Muscle of arm (tissue), 12 donors: ENCODE data around the gene ADORA2A. TPM values are rescaled to one million over a fixed set of nuclear protein-coding genes. Genes with fewer than 3 reads are reported as not detected.

Experiments
- DNase-seq: peaks from one replicate; pipeline ENCODE4 v3.0.0-alpha.2; 2013
- polyA plus RNA-seq, 12 donors: library from polyadenylated mRNA; unstranded; fragments of 120-200 nt; gene quantifications; one replicate each; pipeline ENCODE4 v1.2.1, GENCODE V29; 2013; ENCODE audit not compliant: insufficient read length in 12 of 12

ADORA2A gene
- polyA plus RNA-seq, 12 donors: 5.9 to 28.9 (median 9.9) TPM; not detected in 1

GRCh38 chr22:24417901-24418641 is 9.3 kb upstream of the ADORA2A start:
- DNase-seq: no peak

GRCh38 chr22:24418786-24419474 is 8.5 kb upstream of the ADORA2A start:
- no peak for DNase-seq

- no peak for DNase-seq
Measured at GRCh38 chr22:24419475-24419850, 7.9 kb upstream of the ADORA2A start.

- no peak for DNase-seq
Measured at GRCh38 chr22:24420072-24420976, 7.1 kb upstream of the ADORA2A start.

- DNase-seq: no peak
Measured at GRCh38 chr22:24420977-24421343, 6.4 kb upstream of the ADORA2A start.

- no peak for DNase-seq
Measured at GRCh38 chr22:24421428-24421931, 5.9 kb upstream of the ADORA2A start.

- DNase-seq: no peak
Measured at GRCh38 chr22:24422102-24422665, 5.2 kb upstream of the ADORA2A start.

- DNase-seq: no peak
Measured at GRCh38 chr22:24423519-24424000, 3.8 kb upstream of the ADORA2A start.

- no peak for DNase-seq
Measured at GRCh38 chr22:24424001-24424900, 3.1 kb upstream of the ADORA2A start.

GRCh38 chr22:24424901-24425775 is 2.3 kb upstream of the ADORA2A start:
- no peak for DNase-seq

- DNase-seq: no peak
Measured at GRCh38 chr22:24426436-24426835, 963 bp upstream of the ADORA2A start.

GRCh38 chr22:24426851-24427499 is 424 bp upstream of the ADORA2A start:
- DNase-seq: no peak

GRCh38 chr22:24428751-24429410 is 1.5 kb downstream of the ADORA2A start:
- DNase-seq: no peak

GRCh38 chr22:24429411-24430365 is 2.3 kb downstream of the ADORA2A start:
- DNase-seq: no peak

GRCh38 chr22:24430431-24431308 is 3.3 kb downstream of the ADORA2A start:
- no peak for DNase-seq
